HepG2 (cell line): Measurements from ENCODE around the gene SRP9.

ENCODE experiments used
- CTCF ChIP-seq: sonication (generic); formaldehyde crosslinking; IDR thresholded peaks from 2 replicates; pipeline ENCODE4 v1.5.0; 2020; ENCODE audit warnings: mild to moderate bottlenecking, missing genetic modification reagents, moderate library complexity
- ELF4 ChIP-seq: sonication (generic); formaldehyde crosslinking; IDR thresholded peaks from 2 replicates; pipeline ENCODE4 v1.5.0; 2020; ENCODE audit warnings: missing genetic modification reagents, mild to moderate bottlenecking, moderate library complexity, borderline replicate concordance
- EZH2 ChIP-seq: conservative IDR thresholded peaks from 2 replicates; pipeline ENCODE4 v1.6.1; 2012; ENCODE audit warnings: mild to moderate bottlenecking, low read depth, low read length, moderate library complexity
- POLR2A ChIP-seq, 2 experiments: IDR thresholded peaks; 2 replicates each; pipeline ENCODE4 v1.6.1; 2011; ENCODE audit warnings: low read depth in 2 of 2, low read length in 2 of 2, mild to moderate bottlenecking in 1 of 2, moderate library complexity in 1 of 2; ENCODE audit not compliant: insufficient read depth in 1 of 2
- SALL2 ChIP-seq: sonication (generic); formaldehyde crosslinking; IDR thresholded peaks from 2 replicates; pipeline ENCODE4 v1.8.1; 2023; ENCODE audit warnings: mild to moderate bottlenecking, missing genetic modification reagents, inconsistent platforms
- SIN3B ChIP-seq: fragments of 150-350 bp; IDR thresholded peaks from 2 replicates; pipeline ENCODE4 v1.6.1; 2014; ENCODE audit warnings: low read length
- ZFP41 ChIP-seq: sonication (generic); formaldehyde crosslinking; IDR thresholded peaks from 2 replicates; pipeline ENCODE4 v1.4.0; 2020; ENCODE audit warnings: mild to moderate bottlenecking, missing genetic modification reagents, borderline replicate concordance
- TF ChIP-seq, protein P1 (sequence below): sonication (generic); formaldehyde crosslinking; IDR thresholded peaks from 2 replicates; pipeline ENCODE4 v1.5.1; 2020; ENCODE audit warnings: missing genetic modification reagents, mild to moderate bottlenecking, borderline replicate concordance
- TF ChIP-seq, protein P2 (sequence below): IDR thresholded peaks from 2 replicates; pipeline ENCODE4 v1.6.1; 2012; ENCODE audit warnings: low read length, improper control_type of control experiment

DNA sequence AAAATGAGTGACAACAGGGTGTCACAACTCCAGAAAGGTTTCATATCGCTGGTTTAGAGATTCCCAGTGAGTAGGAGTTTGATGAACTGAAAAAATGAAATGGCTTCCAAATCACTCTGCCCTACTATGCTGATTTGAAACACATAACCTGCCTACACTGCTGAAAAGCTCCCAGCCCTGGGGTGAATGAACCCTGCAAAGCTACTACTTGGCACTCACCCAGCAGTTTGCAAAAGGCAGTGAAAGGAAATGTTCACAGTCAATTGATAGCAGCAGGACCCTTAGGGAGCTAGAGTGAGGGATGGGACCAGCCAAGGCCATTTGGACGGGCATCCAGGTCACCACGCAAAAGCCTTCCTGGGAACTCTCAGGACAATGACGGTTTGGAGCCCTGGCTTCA lies 44.4 kb upstream of the SRP9 start:
- no peak for TF ChIP-seq ELF4 (CRISPR knock-in tag)
- TF ChIP-seq POLR2A (IDR thresholded peaks at IDR 0.05; ENCODE audit: insufficient read depth in 1 of 2, low read depth in 2 of 2, low read length in 2 of 2), result no peak
- TF ChIP-seq ZFP41 (CRISPR knock-in tag), result no peak
- no peak for TF ChIP-seq EZH2
- TF ChIP-seq, protein P1, sequence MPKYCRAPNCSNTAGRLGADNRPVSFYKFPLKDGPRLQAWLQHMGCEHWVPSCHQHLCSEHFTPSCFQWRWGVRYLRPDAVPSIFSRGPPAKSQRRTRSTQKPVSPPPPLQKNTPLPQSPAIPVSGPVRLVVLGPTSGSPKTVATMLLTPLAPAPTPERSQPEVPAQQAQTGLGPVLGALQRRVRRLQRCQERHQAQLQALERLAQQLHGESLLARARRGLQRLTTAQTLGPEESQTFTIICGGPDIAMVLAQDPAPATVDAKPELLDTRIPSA, result no peak
- TF ChIP-seq, protein P2, sequence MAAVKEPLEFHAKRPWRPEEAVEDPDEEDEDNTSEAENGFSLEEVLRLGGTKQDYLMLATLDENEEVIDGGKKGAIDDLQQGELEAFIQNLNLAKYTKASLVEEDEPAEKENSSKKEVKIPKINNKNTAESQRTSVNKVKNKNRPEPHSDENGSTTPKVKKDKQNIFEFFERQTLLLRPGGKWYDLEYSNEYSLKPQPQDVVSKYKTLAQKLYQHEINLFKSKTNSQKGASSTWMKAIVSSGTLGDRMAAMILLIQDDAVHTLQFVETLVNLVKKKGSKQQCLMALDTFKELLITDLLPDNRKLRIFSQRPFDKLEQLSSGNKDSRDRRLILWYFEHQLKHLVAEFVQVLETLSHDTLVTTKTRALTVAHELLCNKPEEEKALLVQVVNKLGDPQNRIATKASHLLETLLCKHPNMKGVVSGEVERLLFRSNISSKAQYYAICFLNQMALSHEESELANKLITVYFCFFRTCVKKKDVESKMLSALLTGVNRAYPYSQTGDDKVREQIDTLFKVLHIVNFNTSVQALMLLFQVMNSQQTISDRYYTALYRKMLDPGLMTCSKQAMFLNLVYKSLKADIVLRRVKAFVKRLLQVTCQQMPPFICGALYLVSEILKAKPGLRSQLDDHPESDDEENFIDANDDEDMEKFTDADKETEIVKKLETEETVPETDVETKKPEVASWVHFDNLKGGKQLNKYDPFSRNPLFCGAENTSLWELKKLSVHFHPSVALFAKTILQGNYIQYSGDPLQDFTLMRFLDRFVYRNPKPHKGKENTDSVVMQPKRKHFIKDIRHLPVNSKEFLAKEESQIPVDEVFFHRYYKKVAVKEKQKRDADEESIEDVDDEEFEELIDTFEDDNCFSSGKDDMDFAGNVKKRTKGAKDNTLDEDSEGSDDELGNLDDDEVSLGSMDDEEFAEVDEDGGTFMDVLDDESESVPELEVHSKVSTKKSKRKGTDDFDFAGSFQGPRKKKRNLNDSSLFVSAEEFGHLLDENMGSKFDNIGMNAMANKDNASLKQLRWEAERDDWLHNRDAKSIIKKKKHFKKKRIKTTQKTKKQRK, result no peak
- TF ChIP-seq CTCF (CRISPR knock-in tag), result no peak
- TF ChIP-seq SALL2, result no peak
- TF ChIP-seq SIN3B, result no peak
